HepG2 (cell line): ENCODE measurements around the gene HOXC11. TPM values are rescaled to one million over a fixed set of nuclear protein-coding genes. Genes with fewer than 3 reads are reported as not detected.

Experiments
- ATAC-seq: fragments of 200-7000 bp; cut with Tn5 transposase; 3 replicates; pipeline ENCODE4 v1.9.1; 2020; ENCODE audit warnings: mild to moderate bottlenecking, moderate library complexity
- BruUV-seq: library from RNA; stranded (reverse); fragments of 400-500 nt; replicated peaks from 2 replicates; lab custom pipeline; 2021; lab: Mats Ljungman, UMichigan
- CTCF ChIA-PET: fragments of 300-600 bp; formaldehyde crosslinking; extraction: SDS; loops from one replicate; lab custom pipeline; 2021; ENCODE audit warnings: low total read pairs, inconsistent platforms, low intra/inter-chr PET ratio; lab: Yijun Ruan, JAX
- POLR2A ChIA-PET: fragments of 350-600 bp; sonication (Branson Sonifier 250); formaldehyde crosslinking; loops from one replicate; lab custom pipeline; 2020; ENCODE audit warnings: antibody characterized with exemption, inconsistent platforms; lab: Yijun Ruan, JAX
- DNase-seq: peaks from one replicate; pipeline ENCODE4 v3.0.0-alpha.2; 2015; ENCODE audit warnings: low spot score
- FAIRE-seq: peaks from 3 replicates; lab custom pipeline; 2011; peaks lifted over from hg19 to GRCh38; lab: Jason Lieb, UNC
- H2AFZ ChIP-seq: one replicate; pipeline ENCODE4 v1.6.1; 2011; ENCODE audit warnings: low read length, inconsistent platforms
- H3K27ac ChIP-seq: fragments of 300-600 bp; 3 replicates; pipeline ENCODE4 v1.8.0; 2011; ENCODE audit warnings: mixed run types, mild to moderate bottlenecking, mixed read lengths, low read length, inconsistent platforms; ENCODE audit not compliant: insufficient read depth; ENCODE audit errors: extremely low read length
- H3K27me3 ChIP-seq, 2 experiments: fragments of 200-600 bp in 1 of 2; 2 replicates in 1 of 2; 3 replicates in 1 of 2; pipeline versions ENCODE4 v1.6.0 to v1.8.0; 2011; ENCODE audit warnings: low read length in 2 of 2, mild to moderate bottlenecking in 2 of 2, moderate library complexity in 2 of 2, inconsistent platforms in 1 of 2; ENCODE audit not compliant: insufficient read depth in 2 of 2, control insufficient read depth in 1 of 2
- H3K36me3 ChIP-seq, 2 experiments: fragments of 200-600 bp in 1 of 2; replicated peaks in 1 of 2; 2 replicates in 1 of 2; 3 replicates in 1 of 2; pipeline versions ENCODE4 v1.5.1 to v1.8.0; 2011; ENCODE audit warnings: low read length in 2 of 2, inconsistent platforms in 1 of 2; ENCODE audit not compliant: insufficient read depth in 2 of 2, control insufficient read depth in 1 of 2
- H3K4me1 ChIP-seq: 2 replicates; pipeline ENCODE4 v1.5.1; 2012; ENCODE audit warnings: low read length, inconsistent platforms; ENCODE audit not compliant: insufficient read depth
- H3K4me2 ChIP-seq: 2 replicates; pipeline ENCODE4 v1.6.0; 2011; ENCODE audit warnings: low read depth, low read length, inconsistent platforms
- H3K4me3 ChIP-seq, 3 experiments: fragments of 200-600 bp in 1 of 3; sonication (generic), shearing (Covaris generic) in 1 of 3; replicated peaks in 1 of 3; 2 replicates each; pipeline ENCODE4 v1.5.1; 2011 to 2016; ENCODE audit warnings: low read length in 3 of 3, inconsistent platforms in 2 of 3, low read depth in 2 of 3, mild to moderate bottlenecking in 2 of 3, control low read depth in 1 of 3, mixed read lengths in 1 of 3; ENCODE audit not compliant: insufficient read depth in 1 of 3
- H3K79me2 ChIP-seq: one replicate; pipeline ENCODE4 v1.6.1; 2011; ENCODE audit warnings: low read length, inconsistent platforms; ENCODE audit not compliant: insufficient read depth
- H3K9ac ChIP-seq: 2 replicates; pipeline ENCODE4 v1.6.0; 2011; ENCODE audit warnings: mild to moderate bottlenecking, low read depth, low read length, inconsistent platforms; ENCODE audit not compliant: insufficient read depth
- H3K9me3 ChIP-seq: 2 replicates; pipeline ENCODE4 v1.5.1; 2012; ENCODE audit warnings: mild to moderate bottlenecking, low read length
- H4K20me1 ChIP-seq: 2 replicates; pipeline ENCODE4 v1.6.0; 2011; ENCODE audit warnings: inconsistent platforms, mild to moderate bottlenecking, low read length, moderate library complexity; ENCODE audit not compliant: insufficient read depth
- ATAD3A ChIP-seq: sonication (generic); formaldehyde crosslinking; IDR thresholded peaks from 2 replicates; pipeline ENCODE4 v1.4.0; 2020; ENCODE audit warnings: missing genetic modification reagents
- HBP1 ChIP-seq: IDR thresholded peaks from 2 replicates; pipeline ENCODE4 v1.6.1; 2016; ENCODE audit warnings: low read depth, control low read depth
- HCFC1 ChIP-seq: fragments of 150-350 bp; IDR thresholded peaks from 2 replicates; pipeline ENCODE4 v1.6.1; 2014; ENCODE audit warnings: low read depth, low read length
- KAT8 ChIP-seq: IDR thresholded peaks from 2 replicates; pipeline ENCODE4 v1.6.1; 2016; ENCODE audit warnings: missing genetic modification reagents, missing compliant biosample characterization
- KLF9 ChIP-seq: IDR thresholded peaks from 2 replicates; pipeline ENCODE4 v1.6.1; 2016; ENCODE audit warnings: low read depth
- MIER3 ChIP-seq: IDR thresholded peaks from 2 replicates; pipeline ENCODE4 v1.6.1; 2016; ENCODE audit warnings: missing compliant biosample characterization, borderline replicate concordance
- MZF1 ChIP-seq: sonication (generic); formaldehyde crosslinking; IDR thresholded peaks from 2 replicates; pipeline ENCODE4 v1.8.1; 2023; ENCODE audit warnings: mild to moderate bottlenecking, missing genetic modification reagents, borderline replicate concordance
- PAX8 ChIP-seq: sonication (generic); formaldehyde crosslinking; IDR thresholded peaks from 2 replicates; pipeline ENCODE4 v1.8.0; 2022; ENCODE audit warnings: mild to moderate bottlenecking, missing genetic modification reagents, borderline replicate concordance
- ZBED4 ChIP-seq: sonication (generic); formaldehyde crosslinking; IDR thresholded peaks from 2 replicates; pipeline ENCODE4 v1.4.0; 2020; ENCODE audit warnings: missing genetic modification reagents, borderline replicate concordance
- ZFAT ChIP-seq: sonication (generic); formaldehyde crosslinking; conservative IDR thresholded peaks from 2 replicates; pipeline ENCODE4 v1.8.1; 2023; ENCODE audit warnings: missing genetic modification reagents, inconsistent platforms
- ZFYVE20 ChIP-seq: sonication (generic); formaldehyde crosslinking; IDR thresholded peaks from 2 replicates; pipeline ENCODE4 v1.8.0; 2023; ENCODE audit warnings: low read depth, mild to moderate bottlenecking, moderate library complexity, missing genetic modification reagents, borderline replicate concordance
- ZNF878 ChIP-seq: sonication (generic); formaldehyde crosslinking; IDR thresholded peaks from 2 replicates; pipeline ENCODE4 v1.8.1; 2023; ENCODE audit warnings: mild to moderate bottlenecking, missing genetic modification reagents, moderate library complexity
- WGBS: methylation state at CpG from one replicate; pipeline ENCODE4 v1.1.6; 2017; ENCODE audit warnings: low lambda C conversion rate; 5-methylcytosine and 5-hydroxymethylcytosine counted together
- in situ Hi-C: cut with HindIII; loops from 2 replicates; pipeline ENCODE4 v1.10.0; 2017; ENCODE audit warnings: low pct_unique_long_range_greater_than_20kb; ENCODE audit not compliant: extremely low pct_ligation_motif_present
- intact Hi-C: fragments of 100-400 bp; cut with micrococcal nuclease; formaldehyde crosslinking; loops from one replicate; pipeline ENCODE4 v1.10.0; 2022; ENCODE audit not compliant: unreplicated experiment
- polyA plus RNA-seq, 8 experiments: library from polyadenylated mRNA; depleted of rRNA in 3 of 8; stranded (reverse) in 7 of 8; unstranded in 1 of 8; fragments of >200 nt; fragmentation: Illumina TruSeq in 4 of 8; extraction: Trizol in 4 of 8; gene quantifications; 2 replicates each; pipeline versions ENCODE4 v1.2.1 to v1.2.3, GENCODE V29; 2011 to 2016; ENCODE audit warnings: low read depth in 4 of 8, missing spikeins in 1 of 8, mixed read lengths in 1 of 8; ENCODE audit not compliant: insufficient read depth in 1 of 8
- total RNA-seq, 5 experiments: library from RNA; depleted of rRNA; stranded (reverse); fragments of >200 nt; fragmentation: Illumina TruSeq; extraction: Trizol; gene quantifications; 2 replicates each; pipeline ENCODE4 v1.2.3, GENCODE V29; 2016; ENCODE audit warnings: low read depth in 1 of 5
- TF ChIP-seq, protein P1 (sequence below): IDR thresholded peaks from 2 replicates; pipeline ENCODE4 v1.4.0; 2020; ENCODE audit warnings: mild to moderate bottlenecking, missing genetic modification reagents

HOXC11 gene
- total and polyA plus RNA-seq, 2 of the 13 experiments (the other 11 are each of a cell fraction or from before 2014, with no cell fraction given), result not detected

GRCh38 chr12:54022960-54023884 lies 50.3 kb downstream of the HOXC11 start:
- no peak for ATAC-seq
- in situ Hi-C loops, result no loop called here
- intact Hi-C loops, result no loop called here
- POLR2A ChIA-PET, result no interaction called here
- Histone ChIP-seq H3K27ac (no peak overlapping the region), H3K9me3 (no peaks in the 10 kb centered on the region), H3K4me2 (no peak overlapping the region), H3K79me2 (no peaks in the 10 kb centered on the region), H2AFZ (no peak overlapping the region), H3K36me3 (no peaks in the 10 kb centered on the region), H4K20me1 (no peaks in the 10 kb centered on the region), H3K4me3 (no peak overlapping the region), H3K9ac (no peak overlapping the region), H3K4me1 (no peaks in the 10 kb centered on the region), H3K27me3 (peaks cover 2 to 64% of the 10 kb centered on the region in 2 experiments; a peak in 4 of 5 replicates)
- FAIRE-seq, result no peak
- no peak for DNase-seq
- BruUV-seq, result no TSS peak
- 6% methylated on average over 8 of the region's 8 CpGs for WGBS
- CTCF ChIA-PET, result no interaction called here
- no peak for TF ChIP-seq PAX8 (CRISPR knock-in tag)
- TF ChIP-seq MIER3 (CRISPR knock-in tag), result no peak
- TF ChIP-seq KLF9, result no peak
- no peak for TF ChIP-seq ZBED4 (CRISPR knock-in tag)
- TF ChIP-seq ATAD3A (CRISPR knock-in tag), result no peak
- no peak for TF ChIP-seq KAT8 (CRISPR knock-in tag)
- TF ChIP-seq MZF1 (CRISPR knock-in tag), result no peak
- TF ChIP-seq ZFAT (CRISPR knock-in tag), result no peak
- TF ChIP-seq, protein P1, sequence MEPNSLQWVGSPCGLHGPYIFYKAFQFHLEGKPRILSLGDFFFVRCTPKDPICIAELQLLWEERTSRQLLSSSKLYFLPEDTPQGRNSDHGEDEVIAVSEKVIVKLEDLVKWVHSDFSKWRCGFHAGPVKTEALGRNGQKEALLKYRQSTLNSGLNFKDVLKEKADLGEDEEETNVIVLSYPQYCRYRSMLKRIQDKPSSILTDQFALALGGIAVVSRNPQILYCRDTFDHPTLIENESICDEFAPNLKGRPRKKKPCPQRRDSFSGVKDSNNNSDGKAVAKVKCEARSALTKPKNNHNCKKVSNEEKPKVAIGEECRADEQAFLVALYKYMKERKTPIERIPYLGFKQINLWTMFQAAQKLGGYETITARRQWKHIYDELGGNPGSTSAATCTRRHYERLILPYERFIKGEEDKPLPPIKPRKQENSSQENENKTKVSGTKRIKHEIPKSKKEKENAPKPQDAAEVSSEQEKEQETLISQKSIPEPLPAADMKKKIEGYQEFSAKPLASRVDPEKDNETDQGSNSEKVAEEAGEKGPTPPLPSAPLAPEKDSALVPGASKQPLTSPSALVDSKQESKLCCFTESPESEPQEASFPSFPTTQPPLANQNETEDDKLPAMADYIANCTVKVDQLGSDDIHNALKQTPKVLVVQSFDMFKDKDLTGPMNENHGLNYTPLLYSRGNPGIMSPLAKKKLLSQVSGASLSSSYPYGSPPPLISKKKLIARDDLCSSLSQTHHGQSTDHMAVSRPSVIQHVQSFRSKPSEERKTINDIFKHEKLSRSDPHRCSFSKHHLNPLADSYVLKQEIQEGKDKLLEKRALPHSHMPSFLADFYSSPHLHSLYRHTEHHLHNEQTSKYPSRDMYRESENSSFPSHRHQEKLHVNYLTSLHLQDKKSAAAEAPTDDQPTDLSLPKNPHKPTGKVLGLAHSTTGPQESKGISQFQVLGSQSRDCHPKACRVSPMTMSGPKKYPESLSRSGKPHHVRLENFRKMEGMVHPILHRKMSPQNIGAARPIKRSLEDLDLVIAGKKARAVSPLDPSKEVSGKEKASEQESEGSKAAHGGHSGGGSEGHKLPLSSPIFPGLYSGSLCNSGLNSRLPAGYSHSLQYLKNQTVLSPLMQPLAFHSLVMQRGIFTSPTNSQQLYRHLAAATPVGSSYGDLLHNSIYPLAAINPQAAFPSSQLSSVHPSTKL (CRISPR knock-in tag), result no peak
- TF ChIP-seq HBP1, result no peak
- TF ChIP-seq HCFC1, result no peak
- TF ChIP-seq ZNF878, result no peak
- no peak for TF ChIP-seq ZFYVE20
